NCI-H2227 (cell line): ENCODE measurements around the gene CLCN5.

ENCODE experiments used
- DNase-seq: peaks from one replicate; lab custom pipeline; 2025; ENCODE audit not compliant: unreplicated experiment; lab: John Stamatoyannopoulos, UW

The CLCN5 gene

DNA sequence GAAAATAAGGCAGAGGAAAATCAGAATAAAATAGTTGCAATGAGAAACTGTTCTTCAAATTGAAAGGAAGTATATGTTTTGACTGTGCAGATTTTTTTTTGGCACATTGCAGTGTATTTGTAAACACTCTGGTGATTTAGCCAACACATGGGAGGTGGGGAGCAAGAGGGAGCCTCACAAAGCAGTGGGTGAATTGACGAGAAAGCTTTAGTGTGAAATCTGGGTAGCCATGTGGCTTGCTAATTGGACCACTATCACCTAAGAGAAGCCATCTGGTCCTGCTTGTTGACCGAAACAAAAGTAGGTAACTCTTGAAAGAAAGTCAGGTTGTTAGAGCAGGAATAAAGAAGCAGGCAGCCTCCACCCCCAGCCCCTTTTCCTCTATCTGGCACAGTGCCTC lies 10.4 kb downstream of the CLCN5 start:
- DNase-seq = no peak

DNA sequence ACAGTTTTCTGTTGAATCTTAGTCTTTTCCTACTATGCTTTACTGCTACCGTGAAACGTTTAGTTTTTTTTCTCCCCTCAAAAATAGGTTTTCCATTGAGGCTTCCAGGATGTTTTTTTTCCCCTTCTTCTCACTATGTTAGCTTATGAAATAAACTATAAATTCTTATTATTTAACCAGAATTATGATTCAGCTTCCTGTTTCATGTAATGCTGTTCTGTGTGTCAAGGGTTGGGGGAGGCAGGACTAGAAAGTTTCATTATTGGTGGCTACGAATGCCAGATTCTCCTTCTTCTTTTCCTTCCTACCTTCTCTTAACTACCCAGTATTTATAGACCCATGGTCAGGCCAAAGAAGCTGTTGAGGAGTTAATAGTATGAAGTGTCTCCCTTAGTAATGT lies 11.8 kb downstream of the CLCN5 start:
- no peak for DNase-seq

DNA sequence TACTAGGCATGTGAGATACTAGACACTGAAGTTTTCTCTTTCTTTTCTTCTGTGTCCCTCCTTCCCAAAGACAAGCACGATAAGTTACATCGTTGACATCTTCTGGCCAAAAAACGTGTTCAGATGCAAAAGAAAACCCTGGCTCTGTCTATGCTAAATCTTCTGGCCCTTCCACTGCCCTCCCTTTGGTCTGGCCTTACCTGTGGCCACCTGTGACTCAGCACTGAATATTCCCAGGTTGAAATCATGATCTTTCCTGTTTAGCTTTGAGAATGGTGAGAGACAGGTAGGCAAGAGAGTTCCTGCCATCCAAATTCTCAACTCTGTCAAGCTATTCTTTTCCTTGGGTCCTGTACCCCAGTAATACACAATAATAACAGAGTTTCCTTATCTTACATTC lies 12.3 kb downstream of the CLCN5 start:
- DNase-seq = no peak

DNA sequence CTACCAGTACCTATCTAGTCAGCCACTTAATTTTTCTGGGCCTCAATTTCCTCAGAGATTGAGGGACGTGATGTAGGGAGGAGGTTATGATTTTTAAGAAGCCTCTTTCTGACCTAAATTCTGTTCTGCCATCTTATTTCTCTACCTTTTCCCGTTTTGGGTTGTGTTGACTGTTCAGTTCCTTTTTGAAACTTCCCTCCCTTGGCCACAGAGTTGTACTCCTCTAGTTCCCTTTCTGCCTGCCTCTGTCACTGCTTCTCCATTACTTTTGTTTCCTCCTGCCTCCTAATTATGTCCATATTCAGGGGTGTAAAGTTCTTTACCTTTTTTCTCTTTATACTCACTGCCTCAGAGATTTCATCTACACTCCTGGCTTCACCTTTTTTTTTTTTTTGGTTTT lies 25.4 kb downstream of the CLCN5 start:
- DNase-seq = no peak

DNA sequence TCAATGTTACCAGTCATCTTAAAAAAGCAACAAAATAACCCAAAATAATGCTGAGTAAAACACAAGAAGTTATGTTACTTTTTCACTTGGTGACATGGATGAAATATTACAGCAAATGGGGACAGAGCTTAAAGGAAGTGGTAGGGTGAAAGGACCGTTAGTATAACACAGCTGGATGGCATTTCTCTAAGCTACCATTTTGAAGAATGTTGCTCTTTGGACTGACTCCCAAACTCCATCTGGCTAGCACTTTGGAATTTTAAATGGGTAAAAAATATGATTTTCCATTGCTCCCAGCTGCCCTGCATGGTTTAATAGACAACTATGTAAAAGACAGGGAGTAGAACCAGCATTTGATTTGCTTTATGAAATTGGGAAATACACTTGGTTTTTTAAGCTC lies 27.6 kb downstream of the CLCN5 start:
- DNase-seq = no peak

DNA sequence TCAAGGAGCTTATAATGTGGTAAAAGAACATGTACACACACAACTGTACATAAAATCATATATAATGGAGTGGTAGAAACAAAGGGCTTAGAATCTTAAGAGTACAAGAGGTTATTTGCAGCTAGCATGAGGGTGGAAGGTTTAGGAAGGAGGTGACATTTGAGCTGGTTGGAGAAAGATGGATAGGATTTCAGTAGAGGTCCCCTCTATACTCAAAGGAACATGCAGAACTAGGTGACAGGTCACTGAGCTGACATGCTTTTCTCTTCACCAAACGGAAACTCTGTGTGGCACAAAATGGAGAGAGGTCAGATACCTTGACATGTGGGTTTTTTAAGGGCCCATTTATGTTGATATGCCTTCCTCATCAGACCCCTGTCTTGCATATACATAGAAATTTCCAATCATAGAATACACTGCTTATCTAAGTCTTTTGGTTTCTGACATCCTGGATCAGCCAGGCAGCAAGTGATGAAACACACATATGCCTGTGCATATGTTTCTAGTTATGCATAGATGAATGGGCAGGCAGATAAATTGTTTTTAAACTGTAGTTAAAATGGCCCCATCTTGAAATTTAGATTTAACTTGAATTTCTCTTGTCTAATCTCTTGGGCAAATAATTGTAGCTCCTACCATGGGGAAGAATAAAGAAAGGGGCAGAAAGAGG lies 29.3 kb downstream of the CLCN5 start:
- no peak for DNase-seq

DNA sequence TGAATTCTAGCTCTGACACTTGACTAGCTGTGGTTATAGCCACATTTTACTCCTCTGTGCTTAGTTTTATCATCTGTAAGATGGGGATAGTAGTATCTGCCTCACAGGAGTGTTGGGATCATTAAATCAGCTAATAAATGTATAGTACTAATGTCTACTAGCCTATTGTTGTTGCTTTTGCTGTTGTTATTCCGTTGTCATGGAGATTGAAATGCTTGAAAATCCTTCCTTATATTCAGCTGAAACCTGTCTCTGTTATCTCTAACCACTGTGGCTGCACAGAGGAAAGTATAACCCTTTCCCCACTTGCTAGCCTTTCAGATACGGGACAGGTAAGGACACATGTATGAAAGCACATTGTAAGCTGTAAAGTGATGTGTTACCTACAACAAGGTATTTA lies 33.9 kb downstream of the CLCN5 start:
- no peak for DNase-seq

DNA sequence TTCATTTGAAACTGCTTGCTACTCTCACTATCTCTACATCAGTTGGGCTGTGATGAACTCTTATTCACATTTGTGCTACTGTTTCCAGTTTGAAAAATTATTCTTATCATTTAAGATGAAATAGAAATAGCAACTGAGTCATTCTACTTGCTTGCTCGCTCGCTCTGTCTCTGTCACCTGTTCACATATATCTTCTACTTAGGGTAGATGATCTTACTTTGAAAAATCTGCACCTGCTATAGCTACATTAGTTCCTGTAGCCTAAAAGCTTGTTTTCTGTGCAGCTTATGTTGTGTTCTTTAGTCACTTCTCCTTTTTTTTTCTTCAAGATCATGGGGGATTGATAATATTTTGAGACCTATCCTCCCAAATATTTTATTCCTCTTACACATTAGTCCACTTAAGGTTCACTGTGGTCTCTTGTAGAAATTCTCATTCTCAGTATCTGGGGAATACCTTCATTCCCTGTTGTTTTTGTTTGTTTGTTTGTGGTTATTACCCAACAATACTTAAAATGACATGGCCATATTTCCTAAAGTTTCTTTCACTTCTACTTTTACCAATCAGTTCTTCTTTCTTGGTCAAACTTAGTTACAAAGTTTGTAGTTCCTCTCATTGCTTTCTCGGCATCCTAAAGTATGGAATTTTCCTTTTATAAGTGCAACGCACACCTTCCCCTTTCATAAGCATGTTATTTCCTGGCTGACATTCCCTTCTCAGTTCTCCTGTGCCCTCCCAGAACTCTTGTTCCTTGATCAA lies 36.5 kb downstream of the CLCN5 start:
- DNase-seq = no peak

DNA sequence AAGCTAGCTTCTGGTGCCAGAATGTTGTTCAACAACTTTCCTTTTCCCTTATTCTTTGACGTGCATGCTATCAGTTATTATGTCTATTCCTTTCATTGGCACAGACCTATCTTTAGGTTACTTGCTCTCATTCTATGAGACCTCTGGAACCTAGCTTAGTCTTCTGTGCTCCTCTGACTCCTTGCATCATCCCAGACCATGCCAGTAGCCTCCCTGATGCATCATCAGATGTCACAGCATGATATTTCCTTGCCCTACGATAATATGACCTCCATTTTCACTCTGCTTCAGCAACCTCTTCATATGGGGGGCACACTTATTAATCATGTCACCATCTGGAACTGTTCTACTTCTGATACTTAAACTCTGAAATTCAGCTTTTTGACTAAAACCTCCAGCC lies 37.2 kb downstream of the CLCN5 start:
- DNase-seq = no peak

DNA sequence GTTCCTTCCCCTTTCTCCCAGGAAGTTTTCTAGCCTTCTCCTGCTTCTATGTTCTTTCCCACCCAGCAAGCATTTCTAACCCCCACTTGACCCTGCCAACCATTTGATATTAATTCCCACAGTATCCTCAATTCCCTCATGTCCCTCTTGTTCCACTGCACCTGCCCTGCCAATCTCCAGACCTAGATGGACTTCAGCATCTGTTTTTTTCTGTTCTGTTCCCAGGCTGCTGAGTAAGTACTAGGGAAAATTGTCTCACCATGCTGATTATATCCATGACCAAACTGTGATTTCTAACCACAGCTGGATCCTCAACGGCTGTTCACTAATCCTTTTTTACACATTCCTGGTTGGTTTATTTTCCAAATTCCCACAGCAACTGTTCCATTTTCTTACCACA lies 37.7 kb downstream of the CLCN5 start:
- no peak for DNase-seq

DNA sequence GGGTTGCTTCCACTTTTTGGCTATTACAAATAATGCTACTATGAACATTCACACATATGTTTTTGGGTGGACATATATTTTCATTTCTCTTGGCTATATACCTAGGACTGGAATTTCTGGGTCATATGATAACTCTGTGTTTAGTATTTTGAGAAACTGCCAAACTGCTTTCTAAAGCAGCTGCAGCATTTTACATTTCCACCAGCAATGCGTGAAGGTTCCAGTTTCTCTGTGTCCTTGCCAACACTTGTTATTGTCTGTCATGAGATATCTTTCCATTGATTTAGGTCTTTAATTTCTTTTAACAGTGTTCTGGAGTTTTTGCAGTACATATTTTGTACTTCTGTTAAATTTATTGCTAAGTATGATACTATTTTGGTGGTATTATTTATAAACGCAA lies 48.3 kb downstream of the CLCN5 start:
- no peak for DNase-seq

DNA sequence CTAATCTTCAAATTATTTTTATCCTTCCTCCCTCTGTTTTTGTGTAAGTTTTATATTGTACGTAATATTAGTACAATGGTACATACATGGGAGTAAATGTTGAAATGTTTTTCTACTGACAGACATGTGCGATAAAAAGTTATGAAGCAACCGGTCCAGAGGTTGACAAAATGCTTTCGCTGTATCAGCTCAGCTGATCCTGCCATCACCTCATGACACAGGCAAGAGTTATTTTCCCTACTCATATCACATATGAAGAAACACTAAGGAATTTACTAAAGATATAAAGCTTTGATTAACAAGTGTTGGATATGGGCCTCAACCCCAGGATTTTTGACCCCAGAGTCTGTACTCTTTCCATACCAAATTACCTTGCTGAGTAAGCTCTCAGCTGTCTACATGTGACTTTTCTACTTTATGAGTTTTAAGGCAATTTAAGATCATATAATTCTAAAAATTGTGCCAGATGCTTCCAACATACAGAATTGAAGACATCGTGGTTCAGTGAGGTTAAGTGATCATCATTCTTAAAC lies 50.0 kb downstream of the CLCN5 start:
- DNase-seq = no peak

DNA sequence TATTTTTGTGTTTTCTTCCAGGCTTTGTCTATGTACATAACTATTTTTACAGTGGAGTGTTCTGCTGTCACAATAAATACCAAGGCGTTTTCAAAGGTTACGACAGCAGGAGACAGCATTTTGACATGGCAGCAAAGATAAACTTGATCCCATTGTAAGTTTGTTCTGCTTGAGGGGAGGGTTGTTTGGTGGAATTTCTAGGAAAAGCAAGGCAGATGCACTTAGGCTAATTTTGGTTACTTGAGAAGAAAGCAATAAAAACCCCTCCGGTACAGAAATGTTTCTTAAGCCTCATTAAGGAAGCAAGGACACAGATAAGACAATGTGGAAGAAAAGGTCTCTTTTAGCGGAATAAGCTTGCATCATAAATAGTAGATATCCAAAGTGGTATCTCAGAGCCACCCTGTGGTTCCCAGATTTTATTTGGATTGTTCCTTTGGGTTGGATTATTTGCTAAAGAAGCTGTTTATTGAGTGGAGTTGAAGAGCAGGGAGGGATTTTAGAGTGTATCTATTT lies 54.3 kb downstream of the CLCN5 start:
- no peak for DNase-seq

DNA sequence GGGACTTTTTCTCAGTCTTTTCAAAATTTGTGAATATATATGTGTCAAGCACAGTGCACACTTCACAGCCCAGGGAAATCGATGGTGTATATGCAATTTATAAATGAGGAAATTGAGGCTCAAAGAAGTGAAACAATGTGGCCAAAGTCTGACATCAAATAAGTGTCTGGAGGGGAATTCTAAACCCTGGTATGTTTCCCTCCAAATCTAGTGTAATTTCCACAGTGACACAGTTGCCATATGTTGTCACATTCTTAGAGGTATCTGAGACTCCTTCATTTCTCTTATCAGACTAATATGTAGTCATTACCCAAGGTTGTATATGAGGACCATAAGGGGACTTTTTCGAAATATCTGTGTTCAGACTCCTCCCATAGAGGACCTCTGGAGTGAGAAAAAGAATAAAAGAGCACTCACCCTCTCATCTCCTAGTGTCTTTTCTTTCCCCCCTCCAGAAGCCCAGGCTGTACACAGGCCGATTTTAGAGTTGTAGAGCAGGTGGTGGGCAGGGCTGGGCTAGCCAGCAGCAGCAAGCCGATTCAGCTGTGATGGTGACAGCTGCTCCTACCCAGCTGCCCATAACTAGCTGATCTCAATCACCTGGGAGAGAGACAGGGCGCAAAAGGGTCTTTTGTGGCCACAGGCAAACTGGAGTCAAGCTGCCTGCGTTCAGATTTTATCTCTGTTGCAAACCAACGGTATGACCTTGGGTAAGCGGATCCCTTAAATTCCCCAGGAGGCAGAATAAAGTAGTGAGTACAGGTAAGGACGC lies 55.1 kb downstream of the CLCN5 start:
- DNase-seq = no peak

DNA sequence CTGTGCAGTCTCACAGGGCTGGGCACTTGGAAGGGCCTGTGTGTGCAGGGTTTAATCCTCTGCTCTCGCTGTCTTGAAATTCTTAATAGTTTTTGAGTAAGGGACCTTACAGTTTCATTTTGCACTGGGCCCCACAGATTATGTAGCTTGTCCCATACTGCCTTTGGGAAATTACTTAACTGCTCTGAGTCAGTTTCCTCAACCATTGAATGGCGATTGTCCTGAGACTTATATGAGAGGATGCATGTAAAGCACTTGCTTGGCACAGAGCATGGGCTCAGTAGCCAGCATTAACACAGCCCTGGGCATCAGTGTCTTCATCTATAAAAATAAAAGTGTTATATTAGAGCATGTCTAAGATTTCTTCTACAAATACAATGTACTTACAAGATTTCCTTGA lies 55.8 kb downstream of the CLCN5 start:
- no peak for DNase-seq

DNA sequence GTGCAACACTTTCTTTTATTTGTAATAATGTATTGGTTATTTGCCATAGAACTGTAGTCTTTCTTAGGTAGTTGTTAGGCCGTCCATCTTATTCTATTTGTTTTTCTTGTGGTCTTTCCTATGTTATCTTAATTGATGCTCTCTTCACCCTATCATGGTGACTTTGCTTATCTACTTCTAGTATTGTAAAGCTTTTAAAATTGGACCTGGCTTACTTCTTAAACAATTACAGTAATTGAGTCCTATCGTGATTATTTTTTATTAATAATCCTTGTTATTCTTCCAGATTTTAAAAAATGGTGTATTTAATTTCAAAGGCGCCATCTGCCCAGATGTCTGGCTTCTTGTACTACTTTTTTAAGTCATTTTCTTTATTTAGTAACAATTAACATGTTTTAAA lies 63.7 kb downstream of the CLCN5 start:
- DNase-seq = no peak

DNA sequence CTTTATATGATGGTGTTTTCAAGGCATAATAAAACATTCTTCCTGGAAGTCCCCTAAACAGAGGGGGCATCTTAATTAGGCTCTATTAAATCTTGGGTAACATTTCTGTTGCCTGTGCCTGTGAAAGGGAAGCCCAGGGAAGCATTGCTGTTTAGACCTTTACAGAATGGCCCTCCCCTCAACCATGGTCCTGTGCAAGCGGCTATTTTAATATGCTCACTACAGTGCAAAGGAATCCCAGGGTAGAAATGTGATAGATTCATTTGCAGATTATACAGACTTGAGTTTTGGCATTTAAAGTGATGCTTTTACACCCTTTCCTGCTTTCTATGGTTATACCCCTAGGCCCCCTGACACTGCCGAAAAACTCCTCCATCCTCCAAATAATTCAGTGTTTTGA lies 65.3 kb downstream of the CLCN5 start:
- no peak for DNase-seq

DNA sequence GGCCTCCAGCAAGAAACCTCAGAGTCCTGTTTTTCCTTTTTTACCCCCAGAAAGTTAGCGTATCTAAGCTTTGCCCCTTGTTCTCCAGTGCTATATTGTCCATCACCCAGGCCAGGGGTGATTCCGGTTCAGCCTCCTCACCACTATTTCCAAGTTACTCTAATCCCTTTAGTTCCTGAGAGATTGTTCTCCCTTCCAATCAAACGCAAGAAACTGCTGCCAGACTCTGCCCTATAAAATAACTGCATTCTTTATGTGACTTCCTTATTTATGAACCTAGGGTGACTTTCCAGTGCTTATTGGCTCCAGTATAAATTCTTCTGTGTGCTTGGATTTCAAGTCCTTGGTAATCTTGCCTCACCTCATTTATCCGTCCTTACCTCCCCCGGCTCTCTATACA lies 65.7 kb downstream of the CLCN5 start:
- no peak for DNase-seq

DNA sequence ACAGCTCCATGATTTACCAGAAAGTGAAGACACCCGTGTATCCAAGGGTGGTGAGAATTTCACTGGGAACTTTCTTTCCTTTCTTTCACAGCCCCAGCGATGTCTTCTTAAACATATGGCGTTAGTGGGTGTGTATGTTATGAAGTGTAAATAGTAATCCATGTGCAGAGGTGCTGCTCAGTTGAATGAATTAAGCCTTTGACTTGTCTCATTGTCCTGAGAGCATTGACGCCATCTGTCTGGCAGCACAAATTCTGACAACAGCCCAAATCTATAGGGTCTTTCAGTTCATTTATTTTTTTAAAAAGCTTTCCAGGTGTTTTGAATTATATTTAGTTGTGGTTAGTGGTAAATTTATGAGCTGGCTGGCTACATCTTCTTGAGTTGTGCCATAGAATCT lies 69.4 kb downstream of the CLCN5 start:
- no peak for DNase-seq

DNA sequence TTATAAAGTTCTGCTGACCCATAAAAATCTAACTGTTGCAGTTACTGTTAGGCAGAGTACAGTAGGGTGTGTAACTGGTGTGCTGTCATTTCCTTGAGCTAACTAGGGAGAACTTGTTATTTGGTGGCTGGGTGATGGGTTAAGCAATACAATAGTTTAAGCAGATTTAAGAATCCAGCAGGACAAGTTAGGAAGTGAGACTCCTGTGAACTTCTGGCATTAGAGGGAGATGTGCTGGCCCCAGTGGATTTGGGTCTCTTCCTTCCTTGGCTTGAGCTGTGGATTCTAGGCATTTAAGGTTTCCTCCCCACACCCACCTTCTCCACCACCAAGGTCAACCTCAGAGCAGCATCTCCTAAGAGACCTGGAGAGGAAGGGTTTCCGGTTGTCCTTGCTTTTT lies 70.5 kb downstream of the CLCN5 start:
- no peak for DNase-seq

DNA sequence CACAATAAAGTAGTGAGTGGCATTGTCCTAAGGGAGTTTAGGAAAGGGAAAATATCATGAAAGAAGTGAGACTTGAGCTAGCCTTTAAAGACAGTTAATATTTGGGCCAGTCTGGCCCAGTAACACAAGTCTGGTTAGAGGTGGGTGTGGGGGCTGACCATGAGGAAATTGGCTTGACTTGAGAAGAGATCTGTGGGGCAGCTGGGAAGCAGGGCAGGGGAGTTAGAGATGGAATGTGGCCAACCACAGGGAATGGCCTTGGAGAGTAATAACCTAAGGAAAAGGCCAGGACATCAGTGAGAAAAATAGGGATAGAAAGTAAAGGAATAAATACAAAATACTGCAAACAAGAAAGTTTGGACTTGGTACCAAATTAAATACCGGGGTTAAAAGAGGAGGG lies 71.3 kb downstream of the CLCN5 start:
- DNase-seq = no peak
